BE2C (cell line): ENCODE results near the gene PPP2R5A.
"Not testable (repeated sequence)": the region's sequence is repeated elsewhere in the genome, so short reads cannot be mapped to it uniquely, and the experiment has no call there.

Experiments used
- DNase-seq: peaks from one replicate; pipeline ENCODE4 v3.0.0-alpha.2; 2020
- H3K27me3 ChIP-seq: fragments of 250-450 bp; sonication (Bioruptor Pico); 2 replicates; pipeline ENCODE4 v1.5.1; 2020; ENCODE audit warnings: mild to moderate bottlenecking
- H3K36me3 ChIP-seq: fragments of 250-450 bp; sonication (Bioruptor Pico); 2 replicates; pipeline ENCODE4 v1.5.1; 2020; ENCODE audit warnings: mild to moderate bottlenecking
- H3K4me1 ChIP-seq: fragments of 250-450 bp; sonication (Bioruptor Pico); 2 replicates; pipeline ENCODE4 v1.5.1; 2020
- H3K4me3 ChIP-seq: 2 replicates; pipeline ENCODE4 v1.5.1; 2011; ENCODE audit warnings: low read depth, low read length
- H3K9me3 ChIP-seq: fragments of 250-450 bp; sonication (Bioruptor Pico); 2 replicates; pipeline ENCODE4 v1.5.1; 2020
- TF ChIP-seq, protein P1 (sequence below): IDR thresholded peaks from 2 replicates; pipeline ENCODE4 v1.5.1; 2012; ENCODE audit warnings: mild to moderate bottlenecking, low read depth, low read length

Gene PPP2R5A

DNA sequence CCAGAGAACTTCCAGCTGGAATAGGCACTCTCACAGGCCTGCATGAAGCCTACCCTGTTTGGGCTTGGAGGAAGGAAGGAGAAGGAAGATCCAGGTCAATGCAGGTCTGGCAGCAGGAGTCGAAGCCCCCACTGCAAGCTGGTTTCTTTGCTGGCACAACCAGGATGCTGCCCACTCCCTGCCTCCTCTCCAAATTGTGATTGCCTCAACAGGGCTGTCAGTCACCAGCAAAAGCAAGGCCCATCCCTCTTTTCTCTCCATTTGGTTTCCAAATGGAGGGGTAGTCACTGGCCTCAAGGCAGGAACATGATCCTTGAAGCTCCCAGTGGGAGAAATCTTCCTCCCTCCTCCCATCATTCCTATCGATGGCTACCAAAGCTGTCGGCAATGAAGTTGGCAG, 92.4 kb downstream of the PPP2R5A start:
- no peak for DNase-seq
- H3K4me1 ChIP-seq = no peaks in the 10 kb centered on the region
- peaks cover 9% of the 10 kb centered on the region for H3K36me3 ChIP-seq
- no peaks in the 10 kb centered on the region for H3K27me3 ChIP-seq
- no peak overlapping the region for H3K4me3 ChIP-seq
- H3K9me3 ChIP-seq = no peaks in the 10 kb centered on the region
- TF ChIP-seq, protein P1, sequence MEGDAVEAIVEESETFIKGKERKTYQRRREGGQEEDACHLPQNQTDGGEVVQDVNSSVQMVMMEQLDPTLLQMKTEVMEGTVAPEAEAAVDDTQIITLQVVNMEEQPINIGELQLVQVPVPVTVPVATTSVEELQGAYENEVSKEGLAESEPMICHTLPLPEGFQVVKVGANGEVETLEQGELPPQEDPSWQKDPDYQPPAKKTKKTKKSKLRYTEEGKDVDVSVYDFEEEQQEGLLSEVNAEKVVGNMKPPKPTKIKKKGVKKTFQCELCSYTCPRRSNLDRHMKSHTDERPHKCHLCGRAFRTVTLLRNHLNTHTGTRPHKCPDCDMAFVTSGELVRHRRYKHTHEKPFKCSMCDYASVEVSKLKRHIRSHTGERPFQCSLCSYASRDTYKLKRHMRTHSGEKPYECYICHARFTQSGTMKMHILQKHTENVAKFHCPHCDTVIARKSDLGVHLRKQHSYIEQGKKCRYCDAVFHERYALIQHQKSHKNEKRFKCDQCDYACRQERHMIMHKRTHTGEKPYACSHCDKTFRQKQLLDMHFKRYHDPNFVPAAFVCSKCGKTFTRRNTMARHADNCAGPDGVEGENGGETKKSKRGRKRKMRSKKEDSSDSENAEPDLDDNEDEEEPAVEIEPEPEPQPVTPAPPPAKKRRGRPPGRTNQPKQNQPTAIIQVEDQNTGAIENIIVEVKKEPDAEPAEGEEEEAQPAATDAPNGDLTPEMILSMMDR = no peak

DNA sequence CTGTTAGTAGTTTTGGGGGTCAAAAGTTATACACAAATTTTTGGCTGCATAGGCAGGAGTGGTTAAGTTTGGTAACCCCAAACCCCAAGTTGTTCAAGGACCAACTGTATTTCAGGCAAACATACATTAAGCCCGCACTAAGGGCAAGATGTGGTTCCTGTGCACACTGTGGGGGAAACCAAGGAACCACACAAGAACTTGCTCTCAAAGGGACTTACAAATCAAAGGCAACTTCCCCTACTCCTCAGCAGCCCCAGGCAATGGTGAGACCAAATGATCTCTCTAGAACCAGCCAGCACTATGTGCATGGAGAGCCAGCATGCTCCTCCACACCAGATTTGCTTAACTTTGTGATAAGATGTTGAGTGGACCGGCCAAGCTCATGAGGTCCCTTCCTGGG, 94.2 kb downstream of the PPP2R5A start:
- H3K36me3 ChIP-seq = peaks cover 12% of the 10 kb centered on the region
- H3K4me1 ChIP-seq = no peaks in the 10 kb centered on the region
- H3K27me3 ChIP-seq = no peaks in the 10 kb centered on the region
- TF ChIP-seq, protein P1 = no peak
- no peak for DNase-seq
- H3K4me3 ChIP-seq = no peak overlapping the region
- H3K9me3 ChIP-seq = no peaks in the 10 kb centered on the region

DNA sequence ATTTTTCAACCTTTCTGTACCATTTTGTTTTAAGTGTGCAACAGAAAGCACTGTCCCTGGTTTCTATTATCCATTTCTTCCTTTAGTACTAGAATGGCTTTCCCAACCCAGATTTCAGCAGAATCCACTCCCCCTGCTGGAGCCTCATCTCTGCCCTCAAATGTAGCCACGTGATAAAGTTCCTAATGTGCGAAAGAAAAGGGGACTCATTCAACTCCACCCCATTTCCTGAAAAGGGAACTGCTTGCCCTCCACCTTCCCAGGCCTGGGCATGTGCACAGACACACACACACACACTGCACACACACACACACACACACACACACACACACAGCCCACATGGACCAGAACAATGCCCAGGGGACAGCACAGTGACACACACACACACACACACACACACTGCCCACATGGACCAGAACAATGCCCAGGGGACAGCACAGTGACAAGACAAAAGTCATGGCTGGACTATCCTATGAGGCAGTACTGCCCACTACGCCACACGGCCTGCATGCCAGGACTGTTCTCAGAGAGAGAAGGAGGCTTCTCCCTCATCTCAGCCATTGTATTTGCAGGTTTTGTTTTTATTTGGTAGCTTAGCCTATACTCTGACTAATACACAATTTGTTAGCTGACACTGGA, 96.3 kb downstream of the PPP2R5A start:
- Histone ChIP-seq H3K4me1 (no peaks in the 10 kb centered on the region), H3K27me3 (no peaks in the 10 kb centered on the region), H3K4me3 (no peak overlapping the region), H3K36me3 (peaks cover 30% of the 10 kb centered on the region), H3K9me3 (no peaks in the 10 kb centered on the region)
- TF ChIP-seq, protein P1 = no peak
- no peak for DNase-seq

DNA sequence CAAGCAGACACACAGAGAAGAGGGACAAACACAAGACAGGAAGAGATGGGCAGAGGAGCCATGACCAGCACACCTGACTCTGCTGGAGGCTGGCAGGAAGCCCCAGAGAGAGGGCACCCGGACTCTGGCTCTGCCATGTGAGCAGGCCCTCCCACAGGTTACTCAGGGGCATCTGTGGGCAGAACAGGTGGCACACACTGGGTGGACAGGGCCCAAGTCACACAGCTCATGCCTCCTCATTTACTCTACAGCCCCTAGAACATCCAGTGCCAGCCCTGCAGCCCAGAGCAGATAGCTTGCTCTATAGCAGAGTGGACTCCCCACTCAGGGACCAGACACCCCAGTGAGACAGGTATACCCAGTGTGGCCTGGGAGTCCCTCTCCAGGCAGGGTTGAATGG, 100.8 kb downstream of the PPP2R5A start:
- H3K9me3 ChIP-seq = no peaks in the 10 kb centered on the region
- H3K27me3 ChIP-seq = no peaks in the 10 kb centered on the region
- TF ChIP-seq, protein P1 = no peak
- no peak overlapping the region for H3K4me3 ChIP-seq
- no peak for DNase-seq
- peaks cover 31% of the 10 kb centered on the region for H3K36me3 ChIP-seq
- no peaks in the 10 kb centered on the region for H3K4me1 ChIP-seq

DNA sequence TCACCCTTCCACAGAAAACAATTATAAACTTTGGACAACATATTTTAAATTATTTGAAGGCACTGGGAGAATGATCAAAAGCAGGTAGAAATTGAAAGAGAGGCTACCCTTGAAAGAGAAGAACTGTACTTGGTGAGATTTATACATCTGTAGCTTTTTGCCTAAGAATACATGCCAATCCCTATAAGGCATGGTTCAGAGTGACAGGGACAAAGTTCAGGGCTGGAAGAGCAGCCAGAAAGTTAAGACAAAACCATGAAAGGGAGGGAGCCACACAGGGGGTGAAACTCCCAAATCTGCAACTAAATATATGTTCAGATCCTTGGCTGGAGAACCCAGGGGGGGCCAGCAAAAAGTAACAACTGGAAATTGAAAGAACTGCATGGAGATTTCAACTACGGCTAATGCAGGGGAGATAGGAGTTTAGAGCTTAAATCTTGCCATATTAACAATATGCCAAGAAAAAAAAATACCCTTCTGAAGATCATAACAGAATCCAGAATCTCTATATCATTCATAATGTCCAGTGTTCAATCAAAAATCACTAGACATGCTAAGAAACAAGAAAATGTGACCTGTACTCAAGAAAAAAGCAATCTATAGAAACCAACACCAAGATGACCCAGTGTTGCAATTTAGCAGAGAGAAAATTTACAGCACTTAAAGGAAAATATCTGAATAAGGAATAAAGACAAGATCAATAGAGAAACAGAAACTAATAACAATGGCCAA, 103.9 kb downstream of the PPP2R5A start:
- Histone ChIP-seq H3K27me3 (no peaks in the 10 kb centered on the region), H3K4me1 (no peaks in the 10 kb centered on the region), H3K36me3 (peaks cover 29% of the 10 kb centered on the region), H3K9me3 (no peaks in the 10 kb centered on the region), H3K4me3 (no peak overlapping the region)
- TF ChIP-seq, protein P1 = no peak
- DNase-seq = no peak

DNA sequence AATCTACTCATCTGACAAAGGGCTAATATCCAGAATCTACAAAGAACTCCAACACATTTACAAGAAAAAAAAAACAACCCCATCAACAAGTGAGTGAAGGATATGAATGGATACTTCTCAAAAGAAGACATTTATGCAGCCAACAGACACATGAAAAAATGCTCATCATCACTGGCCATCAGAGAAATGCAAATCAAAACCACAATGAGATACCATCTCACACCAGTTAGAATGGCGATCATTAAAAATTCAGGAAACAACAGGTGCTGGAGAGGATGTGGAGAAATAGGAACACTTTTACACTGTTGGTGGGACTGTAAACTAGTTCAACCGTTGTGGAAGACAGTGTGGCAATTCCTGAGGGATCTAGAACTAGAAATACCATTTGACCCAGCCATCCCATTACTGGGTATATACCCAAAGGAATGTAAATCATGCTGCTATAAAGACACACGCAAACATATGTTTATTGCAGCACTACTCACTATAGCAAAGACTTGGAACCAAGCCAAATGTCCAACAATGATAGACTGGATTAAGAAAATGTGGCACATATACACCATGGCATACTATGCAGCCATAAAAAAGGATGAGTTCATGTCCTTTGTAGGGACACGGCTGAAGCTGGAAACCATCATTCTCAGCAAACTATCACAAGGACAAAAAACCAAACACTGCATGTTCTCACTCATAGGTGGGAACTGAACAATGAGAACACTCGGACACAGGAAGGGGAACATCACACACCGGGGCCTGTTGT, 110.6 kb downstream of the PPP2R5A start:
- H3K4me1 ChIP-seq, DNase-seq, H3K9me3 ChIP-seq, H3K36me3 ChIP-seq, H3K4me3 ChIP-seq, H3K27me3 ChIP-seq: not testable (repeated sequence)
